HG03571 (cell line): ENCODE measurements around the gene PGF.

Experiments used
- ATAC-seq: cut with Tn5 transposase; IDR thresholded peaks from one replicate; pipeline ENCODE4 v1.9.1; 2021; ENCODE audit not compliant: unreplicated experiment

PGF gene

DNA sequence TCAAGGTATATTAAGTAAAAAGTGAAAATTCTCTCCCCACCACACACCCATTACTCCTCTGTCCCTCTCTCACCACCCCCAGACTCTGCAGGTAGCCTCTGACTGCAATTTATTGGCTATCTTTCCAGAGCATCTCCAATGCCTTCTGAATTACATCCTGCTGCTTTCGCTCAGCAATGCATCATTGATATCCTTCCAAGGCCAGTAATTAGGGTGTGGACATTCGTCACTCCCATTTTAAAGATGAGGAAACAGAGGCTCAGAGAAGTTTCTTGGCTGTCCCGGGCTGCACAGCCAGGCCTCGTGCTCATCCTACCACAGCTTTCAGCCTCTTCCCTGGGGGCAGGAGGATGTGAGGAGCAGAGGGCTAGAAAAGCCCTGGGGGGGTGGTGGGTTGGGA, 23.6 kb upstream of the PGF start:
- no peak for ATAC-seq

- ATAC-seq: no peak
Observed at GRCh38 chr14:74978416-74978947, 23.1 kb upstream of the PGF start.

GRCh38 chr14:74977901-74978385, 22.5 kb upstream of the PGF start:
- no peak for ATAC-seq

DNA sequence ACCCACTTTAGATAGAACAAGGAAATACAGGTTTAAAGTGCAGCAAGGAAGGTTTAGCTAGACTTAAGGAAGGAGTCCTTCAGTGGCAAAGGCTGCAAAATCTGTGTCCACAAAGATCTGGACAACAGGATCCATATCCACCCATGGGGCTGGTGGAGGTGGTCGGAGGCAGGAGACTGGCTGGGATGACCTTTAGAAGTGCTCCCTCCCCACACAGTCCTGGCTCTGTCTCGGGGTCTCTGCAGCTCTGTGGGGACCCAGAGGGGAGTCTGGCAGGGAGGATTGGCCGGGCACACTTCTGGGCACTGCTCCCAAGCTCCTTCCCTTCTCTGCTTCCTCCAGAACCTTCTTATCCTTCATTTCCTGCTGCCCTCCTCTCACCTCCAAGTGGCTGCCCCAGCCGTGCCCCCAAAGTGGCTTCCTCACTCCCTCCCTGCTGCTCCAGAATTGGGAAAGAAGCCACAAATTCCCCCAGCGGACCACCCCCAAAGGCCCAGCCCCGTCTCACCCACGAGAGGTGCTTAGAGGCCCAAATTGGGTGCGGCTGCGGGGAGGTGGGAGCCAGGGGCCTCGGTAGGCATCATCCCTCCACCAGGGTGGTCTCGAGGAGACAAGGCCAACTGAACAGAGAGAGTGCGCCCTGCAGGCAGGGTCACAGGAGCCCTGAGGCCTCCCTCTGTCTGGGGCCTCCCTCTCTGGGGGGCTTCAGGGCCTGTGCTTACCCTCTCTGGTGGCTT, 21.9 kb upstream of the PGF start:
- ATAC-seq: no peak

DNA sequence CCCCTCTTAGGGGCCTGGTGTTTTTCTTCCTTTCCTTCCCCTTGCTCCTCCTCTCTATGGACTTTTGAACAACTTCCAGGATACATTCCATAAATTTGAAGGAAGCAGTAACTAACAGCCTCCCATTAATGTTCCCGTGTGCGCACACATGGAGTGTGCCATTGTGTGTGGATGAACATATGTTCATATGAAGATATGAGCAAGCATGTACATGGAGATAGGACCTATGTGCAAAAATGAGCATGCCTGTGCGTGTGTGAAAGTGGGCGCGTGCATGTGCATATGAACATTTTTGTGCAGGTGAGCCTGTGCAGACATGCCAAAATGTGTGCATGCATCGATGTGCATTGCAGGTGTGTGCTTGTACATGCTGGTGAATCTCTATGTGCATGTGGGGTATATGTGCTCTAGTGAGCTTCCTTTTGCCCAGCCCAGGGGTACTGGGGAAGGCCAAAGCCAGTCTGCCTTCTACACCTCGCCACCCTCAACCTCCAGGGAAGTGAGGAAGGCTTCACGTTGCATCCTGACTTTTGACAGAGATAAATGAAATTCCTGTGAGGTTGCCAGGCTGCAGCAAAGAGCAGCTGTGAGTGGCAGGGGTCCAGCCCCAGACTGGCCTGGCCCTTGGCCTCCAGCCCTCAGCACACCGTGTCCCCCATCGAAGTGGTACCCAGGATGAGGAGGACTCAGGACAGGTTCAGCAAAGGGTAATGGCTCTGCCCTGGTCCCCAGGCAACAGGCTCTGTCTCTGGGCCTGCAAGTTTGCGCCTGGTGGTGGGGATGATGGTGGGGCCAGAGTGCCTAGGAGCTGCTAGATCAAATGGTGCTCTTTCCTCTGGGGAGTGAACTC, 21.1 kb upstream of the PGF start:
- ATAC-seq: no peak

DNA sequence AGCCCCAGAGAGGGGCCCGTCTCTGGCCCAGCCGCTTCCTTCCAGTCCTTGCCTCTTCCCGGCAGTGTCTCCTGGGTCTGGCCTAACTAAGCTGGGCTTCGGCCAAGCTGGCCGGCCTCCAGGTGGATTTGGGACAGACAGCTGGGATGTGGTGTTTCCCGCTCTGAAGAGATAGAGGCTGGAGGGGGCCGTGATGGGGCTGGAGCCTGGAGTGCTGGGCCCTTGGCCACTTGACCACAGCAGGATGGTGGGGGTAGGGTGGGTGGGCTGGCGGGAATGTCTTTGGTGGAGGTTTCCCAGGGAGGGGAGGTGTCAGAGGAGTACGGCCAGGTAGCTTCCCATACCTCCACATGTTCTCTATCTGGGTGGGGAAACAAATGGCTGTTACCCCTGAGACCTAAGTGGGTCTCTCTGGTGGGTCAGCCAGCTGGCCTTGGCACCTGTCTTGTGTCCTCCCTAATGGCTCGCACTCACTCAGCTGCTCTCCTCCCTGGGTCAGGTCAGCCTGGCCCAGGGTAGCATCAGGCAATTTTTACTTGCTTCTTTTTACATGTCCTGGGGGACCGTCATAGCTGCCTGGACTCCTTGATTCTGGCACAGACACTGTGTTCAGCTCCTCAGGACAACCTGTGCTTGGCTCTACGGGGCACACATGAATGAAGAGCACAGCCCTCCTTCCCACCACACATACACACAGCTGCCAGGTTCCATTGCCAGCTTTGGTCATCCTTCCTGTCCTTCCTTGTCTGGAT, 19.8 kb upstream of the PGF start:
- ATAC-seq: no peak

DNA sequence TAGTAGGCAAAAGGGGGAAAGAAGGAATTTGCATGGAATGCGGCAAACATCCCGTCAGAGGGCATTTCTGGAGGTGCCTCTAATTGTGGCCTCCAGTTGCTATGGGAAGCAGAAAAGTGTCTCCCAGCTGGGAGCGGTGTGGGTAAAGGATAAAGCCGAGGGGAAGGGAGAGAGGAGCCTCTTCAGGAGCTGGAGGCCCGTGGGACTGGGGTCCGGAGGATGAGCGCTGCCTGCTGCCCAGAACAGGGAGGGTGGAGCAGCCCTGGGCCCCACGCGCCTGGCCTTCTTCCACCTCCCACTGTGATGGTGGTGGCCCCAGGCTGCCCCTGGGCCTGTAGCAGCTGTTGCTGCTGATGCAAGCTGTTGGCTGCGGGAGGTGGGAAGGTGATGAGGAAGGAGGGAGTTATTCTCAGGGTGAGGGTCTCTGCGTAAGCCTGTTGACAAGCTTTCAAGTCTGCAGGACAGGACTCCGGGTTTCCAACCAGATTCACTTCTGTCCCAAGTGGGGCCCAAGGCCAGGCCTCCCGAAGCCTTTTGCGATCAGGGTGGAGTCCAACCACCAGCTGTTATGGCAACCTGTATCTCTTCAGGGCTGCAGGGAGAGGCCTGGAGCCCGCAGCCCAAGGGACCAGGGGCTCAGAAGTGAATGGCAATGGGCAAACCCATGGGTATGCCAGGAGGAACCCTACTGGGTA, 19.1 kb upstream of the PGF start:
- no peak for ATAC-seq

DNA sequence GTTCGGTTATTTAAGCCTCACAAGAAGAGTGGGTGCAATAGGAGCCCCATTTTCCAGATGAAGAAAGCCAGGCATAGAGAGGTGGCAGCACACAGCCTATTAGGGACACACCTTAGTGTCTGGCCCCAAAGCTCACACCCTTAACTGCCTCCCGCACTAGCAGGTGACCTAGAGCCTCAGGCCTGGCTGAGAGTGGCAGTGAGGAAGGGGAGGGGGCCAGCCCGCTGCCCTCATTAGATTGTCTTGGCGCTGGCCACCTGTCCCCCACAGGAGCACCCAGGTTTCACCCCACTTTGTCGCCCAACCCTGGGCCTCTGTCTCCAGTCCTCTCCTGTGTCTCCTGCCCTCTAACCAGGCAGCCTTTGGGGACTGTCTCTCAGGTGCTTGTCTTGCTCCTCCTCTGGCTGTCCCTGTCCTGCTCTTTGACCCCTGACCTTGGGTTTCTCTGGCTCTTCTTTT, 18.5 kb upstream of the PGF start:
- no peak for ATAC-seq

GRCh38 chr14:74973003-74973653, 17.7 kb upstream of the PGF start:
- ATAC-seq: no peak

- no peak for ATAC-seq
Observed at GRCh38 chr14:74968811-74969210, 13.4 kb upstream of the PGF start.

- no peak for ATAC-seq
Observed at GRCh38 chr14:74965486-74966153, 10.2 kb upstream of the PGF start.

DNA sequence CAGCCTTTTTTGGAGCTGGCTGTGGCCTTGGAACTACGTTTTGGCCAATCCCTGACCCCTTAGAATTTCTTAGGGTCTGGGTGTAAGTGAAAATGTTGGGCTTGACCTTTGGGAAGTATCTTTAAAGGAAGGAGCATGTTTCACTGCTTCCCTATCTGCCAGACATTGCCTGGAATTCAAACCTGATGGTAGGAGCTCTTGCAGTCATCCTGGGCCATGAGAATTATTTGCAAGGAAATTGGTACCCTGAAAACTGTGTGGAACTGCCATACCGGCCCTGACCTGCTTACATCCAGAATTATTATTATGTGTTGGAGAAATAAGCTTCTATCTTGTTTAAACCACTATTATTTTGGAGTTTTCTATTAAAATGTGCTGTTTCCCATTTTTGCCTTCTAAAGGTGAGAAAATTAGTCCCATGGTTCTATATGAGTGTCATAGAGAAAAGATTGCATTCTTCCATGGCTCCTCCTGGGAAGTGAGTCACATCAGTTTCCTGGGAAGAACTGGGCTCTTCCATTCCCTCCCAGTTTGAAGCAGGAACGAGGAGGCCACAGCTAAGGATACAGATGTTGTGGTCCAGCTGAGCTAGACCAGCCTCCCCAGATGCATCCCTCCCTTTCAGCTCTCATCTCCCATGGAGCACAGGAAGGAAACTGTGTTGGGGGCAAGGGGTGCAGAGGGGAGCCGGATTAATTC, 9.5 kb upstream of the PGF start:
- ATAC-seq: no peak

- ATAC-seq: no peak
Observed at GRCh38 chr14:74963705-74964271, 8.4 kb upstream of the PGF start.

DNA sequence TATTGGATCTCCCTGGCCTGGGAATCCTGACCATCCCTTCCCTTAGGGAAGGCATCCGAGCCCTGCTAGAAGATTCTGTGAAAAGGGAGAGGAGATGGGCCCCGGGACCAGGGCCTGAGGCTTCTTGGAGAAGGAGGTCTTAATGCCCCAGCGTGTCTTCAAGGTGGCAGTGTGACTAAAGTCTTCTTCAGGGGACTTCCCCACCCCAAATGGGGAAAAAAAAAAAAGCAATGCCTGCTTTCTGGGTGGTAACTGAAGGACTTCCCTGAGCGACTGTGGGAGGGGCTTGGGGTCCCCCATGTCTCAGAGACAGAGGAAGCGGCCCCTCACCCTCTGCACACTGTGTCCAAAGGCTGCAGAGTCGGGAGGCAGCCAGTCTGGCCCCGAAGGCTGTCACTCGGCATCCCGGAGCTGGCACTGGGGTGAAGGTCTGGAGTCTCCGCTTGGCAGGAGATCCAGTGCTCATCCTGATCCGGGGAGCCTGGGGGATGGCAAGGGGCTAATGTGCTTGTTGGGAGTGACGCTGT, 7.8 kb upstream of the PGF start:
- ATAC-seq: no peak

- ATAC-seq: no peak
Observed at GRCh38 chr14:74962493-74962892, 7.1 kb upstream of the PGF start.

DNA sequence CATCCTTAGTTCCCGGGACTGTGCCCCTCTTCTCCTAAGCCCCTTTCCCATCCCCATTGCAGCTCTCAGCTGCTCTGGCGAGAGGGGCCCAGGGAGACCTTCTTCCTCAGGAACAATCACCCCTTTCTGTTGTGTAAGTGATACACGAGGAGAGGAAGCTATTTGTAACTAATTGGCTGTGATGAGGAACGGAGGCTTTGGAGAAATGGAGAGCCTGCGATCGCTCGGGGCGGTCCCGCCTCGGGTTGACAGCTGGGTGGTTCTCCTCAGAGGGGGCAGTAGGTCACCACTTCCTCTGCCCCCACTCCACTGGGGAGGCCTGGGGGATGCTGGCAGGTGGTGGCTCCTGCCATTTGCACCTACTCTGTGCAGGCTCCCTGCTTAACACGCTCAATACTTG, 6.6 kb upstream of the PGF start:
- ATAC-seq: no peak

DNA sequence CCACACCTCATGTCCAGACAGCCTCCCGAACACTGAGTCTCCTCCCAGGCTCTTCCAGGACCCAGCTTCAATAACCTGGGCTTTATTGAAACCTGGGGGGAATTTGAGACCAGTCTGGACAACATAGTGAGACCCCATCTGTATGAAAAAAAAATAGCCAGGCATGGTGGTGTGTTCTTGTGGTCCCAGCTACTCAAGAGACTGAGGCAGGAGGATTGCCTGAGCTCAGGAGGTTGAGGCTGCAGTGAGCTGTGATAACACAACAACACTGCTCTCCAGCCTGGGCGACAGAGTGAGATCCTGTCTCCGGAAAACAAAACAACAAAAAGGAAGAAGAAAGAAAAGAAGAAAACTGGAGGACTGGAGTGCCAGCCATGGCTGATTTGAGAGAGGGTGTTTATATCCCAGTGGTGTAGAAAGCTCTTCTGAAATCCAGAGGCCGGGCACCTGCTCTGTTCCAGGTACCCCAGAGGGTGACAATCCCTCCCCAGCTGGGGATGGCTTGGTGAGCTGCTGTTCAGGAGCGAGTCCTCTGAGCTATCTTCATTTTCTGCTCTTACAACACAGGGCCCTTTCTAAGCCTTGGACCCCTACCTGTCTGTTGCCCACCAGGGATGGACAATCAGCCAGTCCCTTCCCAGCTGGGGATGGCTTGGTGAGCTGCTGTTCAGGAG, 6.0 kb upstream of the PGF start:
- no peak for ATAC-seq

DNA sequence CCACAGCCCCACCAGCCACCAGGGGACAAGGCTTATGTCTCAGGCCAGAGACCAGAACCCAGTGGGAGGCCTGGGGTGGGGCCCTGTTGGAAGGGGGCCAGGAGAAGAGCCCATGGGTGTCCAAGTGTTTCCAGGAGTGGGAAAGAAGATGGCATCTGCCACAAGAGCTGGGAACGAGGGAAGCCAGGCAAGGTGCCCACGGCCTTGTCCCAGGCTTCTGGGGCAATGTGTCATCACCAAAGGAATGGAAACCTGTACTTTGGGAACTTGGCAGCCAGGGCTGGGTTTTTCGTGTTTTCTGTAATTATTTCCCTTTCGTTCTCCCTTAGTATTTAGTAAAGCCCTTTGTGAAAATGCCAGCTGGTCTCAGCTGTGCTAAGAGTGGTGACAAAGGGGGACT, 5.3 kb upstream of the PGF start:
- ATAC-seq: no peak
